ENCODE data around the gene SHC3. TPM values are rescaled to one million over a fixed set of nuclear protein-coding genes. Genes with fewer than 3 reads are reported as not detected.

Gene SHC3
- total RNA-seq, 2 donors from 2014 or later, result 0.95 to 1.3 TPM

DNA sequence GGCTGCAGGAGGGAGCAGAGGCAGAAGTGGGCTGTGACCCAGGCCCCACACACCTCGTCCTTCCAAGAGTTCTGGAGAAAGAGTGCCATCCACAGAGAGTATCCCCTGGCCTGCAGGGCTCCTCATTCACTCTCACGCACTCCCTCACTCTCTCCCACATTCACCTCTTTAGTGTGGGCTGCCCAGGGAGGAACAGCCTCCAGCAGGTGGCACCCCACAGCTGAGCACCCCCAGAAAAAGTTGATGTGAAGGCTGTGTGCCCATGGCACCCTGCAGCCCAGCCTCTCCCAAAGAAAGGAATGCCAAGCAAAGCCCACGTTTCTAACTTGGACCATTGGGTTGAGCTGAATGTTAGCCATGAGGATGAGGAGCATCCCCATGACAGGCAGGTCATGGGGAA is 4.5 kb upstream of the SHC3 start:
- 80 to 81% methylated on average over 1 to 3 of the region's 3 CpGs for WGBS, 2 experiments (ENCODE audit: insufficient coverage in 1 of 2, insufficient read length in 1 of 2)
- TF ChIP-seq, protein P1, sequence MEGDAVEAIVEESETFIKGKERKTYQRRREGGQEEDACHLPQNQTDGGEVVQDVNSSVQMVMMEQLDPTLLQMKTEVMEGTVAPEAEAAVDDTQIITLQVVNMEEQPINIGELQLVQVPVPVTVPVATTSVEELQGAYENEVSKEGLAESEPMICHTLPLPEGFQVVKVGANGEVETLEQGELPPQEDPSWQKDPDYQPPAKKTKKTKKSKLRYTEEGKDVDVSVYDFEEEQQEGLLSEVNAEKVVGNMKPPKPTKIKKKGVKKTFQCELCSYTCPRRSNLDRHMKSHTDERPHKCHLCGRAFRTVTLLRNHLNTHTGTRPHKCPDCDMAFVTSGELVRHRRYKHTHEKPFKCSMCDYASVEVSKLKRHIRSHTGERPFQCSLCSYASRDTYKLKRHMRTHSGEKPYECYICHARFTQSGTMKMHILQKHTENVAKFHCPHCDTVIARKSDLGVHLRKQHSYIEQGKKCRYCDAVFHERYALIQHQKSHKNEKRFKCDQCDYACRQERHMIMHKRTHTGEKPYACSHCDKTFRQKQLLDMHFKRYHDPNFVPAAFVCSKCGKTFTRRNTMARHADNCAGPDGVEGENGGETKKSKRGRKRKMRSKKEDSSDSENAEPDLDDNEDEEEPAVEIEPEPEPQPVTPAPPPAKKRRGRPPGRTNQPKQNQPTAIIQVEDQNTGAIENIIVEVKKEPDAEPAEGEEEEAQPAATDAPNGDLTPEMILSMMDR (conservative IDR thresholded peaks at IDR 0.05), result peak; percentile 20
- no peak overlapping the region for H3K4me3 Mint-ChIP-seq
- peaks cover 12% of the 10 kb centered on the region for H3K27me3 Mint-ChIP-seq (ENCODE audit: insufficient read depth)
- H3K9me3 Mint-ChIP-seq, result no peaks in the 10 kb centered on the region
- H3K27ac Mint-ChIP-seq, result no peak overlapping the region
- H3K9me3 ChIP-seq (ENCODE audit: control insufficient read depth, low read length), result no peaks in the 10 kb centered on the region
- no peak for DNase-seq
- H3K36me3 ChIP-seq (ENCODE audit: control insufficient read depth, insufficient read depth, low read length), result no peaks in the 10 kb centered on the region
- no peak overlapping the region for H3K4me3 ChIP-seq (ENCODE audit: low read length)
- peaks cover 11% of the 10 kb centered on the region for H3K4me1 ChIP-seq (ENCODE audit: control insufficient read depth, insufficient read depth, low read length)
- peaks cover 14% of the 10 kb centered on the region for H3K27me3 ChIP-seq (ENCODE audit: control insufficient read depth, insufficient read depth, low read length, poor library complexity, severe bottlenecking)
- peaks cover 22% of the 10 kb centered on the region for H3K4me1 Mint-ChIP-seq
- H3K9ac ChIP-seq (ENCODE audit: extremely low read depth, low read length, poor library complexity, severe bottlenecking), result no peak overlapping the region
- H3K36me3 Mint-ChIP-seq (ENCODE audit: low read depth), result no peaks in the 10 kb centered on the region
- no peak overlapping the region for H3K27ac ChIP-seq (ENCODE audit: low read depth, low read length)

DNA sequence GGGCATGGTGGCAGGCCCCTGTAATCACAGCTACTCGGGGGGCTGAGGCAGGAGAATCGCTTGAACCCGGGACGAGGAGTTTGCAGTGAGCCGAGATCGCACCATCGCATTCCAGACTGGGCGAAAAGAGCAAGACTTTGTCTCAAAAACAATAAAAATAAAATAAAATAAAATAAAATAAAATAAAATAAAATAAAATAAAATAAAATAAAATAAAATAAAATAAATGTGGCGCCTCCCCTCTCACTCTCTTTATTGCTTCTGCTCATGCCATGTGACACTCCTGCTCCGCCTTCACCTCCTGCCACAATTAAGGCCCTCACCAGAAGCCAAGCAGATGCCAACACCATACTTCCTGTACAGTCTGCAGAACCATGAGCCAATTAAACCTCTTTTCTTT is 3.8 kb upstream of the SHC3 start:
- no peak overlapping the region for H3K4me3 Mint-ChIP-seq
- H3K4me1 Mint-ChIP-seq, result peaks cover 23% of the 10 kb centered on the region

DNA sequence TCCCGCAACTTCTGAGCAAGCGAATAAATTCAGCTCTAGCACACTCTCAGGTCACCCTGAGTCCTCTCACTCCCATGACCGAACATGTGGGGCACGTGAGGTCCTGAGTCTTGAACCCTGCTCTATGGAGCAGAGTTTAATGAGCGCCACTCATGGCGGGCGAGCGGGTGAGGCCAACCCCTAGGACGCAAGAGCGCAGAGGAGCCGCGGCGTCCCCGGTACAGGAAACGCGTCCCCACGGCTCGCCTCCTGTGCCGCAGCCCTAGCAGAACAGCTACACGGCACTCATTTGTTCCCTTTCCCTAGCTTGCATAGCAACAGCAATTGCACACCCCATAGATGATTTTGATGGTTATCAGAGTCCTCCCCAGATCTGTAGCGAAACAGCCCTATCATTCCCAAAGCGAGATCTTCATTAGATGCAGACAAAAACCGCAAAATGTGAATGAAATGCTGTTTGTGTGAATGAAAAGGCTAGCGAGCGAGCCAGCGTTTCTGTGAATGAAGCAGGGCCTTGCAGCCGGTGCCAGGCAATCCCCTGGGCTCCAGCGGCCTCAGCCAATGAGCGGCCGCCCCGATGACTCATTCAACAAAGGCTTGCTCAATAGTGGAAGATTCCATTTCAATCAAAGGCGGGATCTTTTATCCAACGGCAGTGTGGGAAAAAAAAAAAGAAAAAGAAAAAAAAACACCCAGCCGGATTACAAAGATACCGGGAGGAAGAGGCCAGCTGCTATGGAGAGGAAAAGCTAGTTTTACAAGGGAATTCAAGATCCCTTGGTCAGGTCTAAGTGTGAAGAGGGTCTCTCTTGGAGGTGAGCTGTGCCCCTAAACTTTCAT is 1.5 kb upstream of the SHC3 start:
- peak overlapping the region; percentile 97 for H3K27ac ChIP-seq (ENCODE audit: low read depth, low read length)
- H3K4me3 ChIP-seq (ENCODE audit: low read length), result peak overlapping the region; percentile 71
- Mint-ChIP-seq H3K27ac (peak overlapping the region; percentile 92), H3K36me3 (ENCODE audit: low read depth) (no peaks in the 10 kb centered on the region), H3K4me3 (peak overlapping the region; percentile 49), H3K27me3 (ENCODE audit: insufficient read depth) (peaks cover 28% of the 10 kb centered on the region), H3K9me3 (no peaks in the 10 kb centered on the region), H3K4me1 (peaks cover 30% of the 10 kb centered on the region)
- peaks cover 11% of the 10 kb centered on the region for H3K4me1 ChIP-seq (ENCODE audit: control insufficient read depth, insufficient read depth, low read length)
- H3K9me3 ChIP-seq (ENCODE audit: control insufficient read depth, low read length), result no peaks in the 10 kb centered on the region
- peak; percentile 96 for DNase-seq
- peaks cover 38% of the 10 kb centered on the region for H3K27me3 ChIP-seq (ENCODE audit: control insufficient read depth, insufficient read depth, low read length, poor library complexity, severe bottlenecking)
- TF ChIP-seq, protein P1 (conservative IDR thresholded peaks at IDR 0.05), result no peak
- no peaks in the 10 kb centered on the region for H3K36me3 ChIP-seq (ENCODE audit: control insufficient read depth, insufficient read depth, low read length)
- WGBS, 2 experiments (ENCODE audit: insufficient coverage in 1 of 2, insufficient read length in 1 of 2), result 5 to 7% methylated on average over 24 to 35 of the region's 35 CpGs
- peak overlapping the region; percentile 61 for H3K9ac ChIP-seq (ENCODE audit: extremely low read depth, low read length, poor library complexity, severe bottlenecking)

More for the DNA sequence above, 3.8 kb upstream of the SHC3 start:
- no peak overlapping the region for H3K9ac ChIP-seq (ENCODE audit: extremely low read depth, low read length, poor library complexity, severe bottlenecking)
- H3K27me3 ChIP-seq (ENCODE audit: control insufficient read depth, insufficient read depth, low read length, poor library complexity, severe bottlenecking), result peaks cover 20% of the 10 kb centered on the region
- no peak for DNase-seq
- no peaks in the 10 kb centered on the region for H3K36me3 ChIP-seq (ENCODE audit: control insufficient read depth, insufficient read depth, low read length)
- no peak overlapping the region for H3K27ac ChIP-seq (ENCODE audit: low read depth, low read length)
- Mint-ChIP-seq H3K27ac (no peak overlapping the region), H3K27me3 (ENCODE audit: insufficient read depth) (peaks cover 16% of the 10 kb centered on the region), H3K36me3 (ENCODE audit: low read depth) (no peaks in the 10 kb centered on the region), H3K9me3 (no peaks in the 10 kb centered on the region)
- WGBS, 2 experiments (ENCODE audit: insufficient coverage in 1 of 2, insufficient read length in 1 of 2), result 81 to 97% methylated on average over 3 to 10 of the region's 10 CpGs
- no peak overlapping the region for H3K4me3 ChIP-seq (ENCODE audit: low read length)
- TF ChIP-seq, protein P1 (conservative IDR thresholded peaks at IDR 0.05), result no peak
- no peaks in the 10 kb centered on the region for H3K9me3 ChIP-seq (ENCODE audit: control insufficient read depth, low read length)
- H3K4me1 ChIP-seq (ENCODE audit: control insufficient read depth, insufficient read depth, low read length), result peaks cover 11% of the 10 kb centered on the region
